ENCODE measurements around the gene DVL2. TPM values are rescaled to one million over a fixed set of nuclear protein-coding genes. Genes with fewer than 3 reads are reported as not detected.

The DVL2 gene
- total and polyA plus RNA-seq, 2 of the 13 experiments (the other 11 are each of a cell fraction or from before 2014, with no cell fraction given): 5.7 to 38.2 TPM

MicroRNAs encoded within 50 kb of the gene (microRNA counts, 767-probe panel; counts per million panel counts)
- microRNA hsa-miR-324-3p: not detected
- not detected for microRNA hsa-miR-324-5p

Small RNAs within 50 kb of the gene (microRNA-seq; reads per million reads assigned to microRNA genes)
- gene MIR324: 2,169 reads per million, percentile 94 among the genes with 10 or more reads in this experiment

Small RNAs within 50 kb of the gene (small RNA-seq; reads per million reads assigned to genes)
- 0 reads per million in 3 experiments for gene AC120057.4 (ENCODE audit: insufficient read depth in 2 of 3, insufficient read length in 3 of 3, low read depth in 2 of 3, low replicate concordance in 1 of 3)
- 8.1 to 1,213 (median 474) reads per million in 3 experiments for gene MIR324 (ENCODE audit: insufficient read depth in 2 of 3, insufficient read length in 3 of 3, low read depth in 2 of 3, low replicate concordance in 1 of 3)
- 0 reads per million in 3 experiments for gene RF00019 (ENCODE audit: insufficient read depth in 2 of 3, insufficient read length in 3 of 3, low read depth in 2 of 3, low replicate concordance in 1 of 3)

Other genes starting within 250 kb of the DVL2 start
Only the 30 nearest of the 36 such genes appear.
- 1.9 and 3.0 TPM in 2 replicates for gene SLC16A13, start 198.5 kb downstream of the DVL2 start, total RNA-seq (2016; rRNA removed; fragmentation: Illumina TruSeq; extraction: Trizol)
- 2.2 and 3.4 TPM in 2 replicates for gene SLC16A13, start 198.5 kb downstream of the DVL2 start, polyA plus RNA-seq (2011; rRNA removed)
- gene SLC16A11, start 190.4 kb downstream of the DVL2 start, total RNA-seq (2016; rRNA removed; fragmentation: Illumina TruSeq; extraction: Trizol): not detected in 2 replicates
- not detected in 2 replicates for gene SLC16A11, start 190.4 kb downstream of the DVL2 start, polyA plus RNA-seq (2011; rRNA removed)
- gene CLEC10A, start 154.3 kb downstream of the DVL2 start, total RNA-seq (2016; rRNA removed; fragmentation: Illumina TruSeq; extraction: Trizol): not detected in 2 replicates
- gene CLEC10A, start 154.3 kb downstream of the DVL2 start, polyA plus RNA-seq (2011; rRNA removed): 0.33 and 0.65 TPM in 2 replicates
- gene ASGR2, start 119.7 kb downstream of the DVL2 start, total RNA-seq (2016; rRNA removed; fragmentation: Illumina TruSeq; extraction: Trizol): 142 and 320 TPM in 2 replicates
- 754 and 762 TPM in 2 replicates for gene ASGR2, start 119.7 kb downstream of the DVL2 start, polyA plus RNA-seq (2011; rRNA removed)
- gene ASGR1, start 55.1 kb downstream of the DVL2 start, total RNA-seq (2016; rRNA removed; fragmentation: Illumina TruSeq; extraction: Trizol): 156 and 353 TPM in 2 replicates
- gene ASGR1, start 55.1 kb downstream of the DVL2 start, polyA plus RNA-seq (2011; rRNA removed): 796 and 885 TPM in 2 replicates
- 0.25 and 0.71 TPM in 2 replicates for gene DLG4, start 14.7 kb downstream of the DVL2 start, total RNA-seq (2016; rRNA removed; fragmentation: Illumina TruSeq; extraction: Trizol)
- gene DLG4, start 14.7 kb downstream of the DVL2 start, polyA plus RNA-seq (2011; rRNA removed): 3.9 and 4.3 TPM in 2 replicates
- 106 and 219 TPM in 2 replicates for gene ACADVL, start 14.6 kb downstream of the DVL2 start, total RNA-seq (2016; rRNA removed; fragmentation: Illumina TruSeq; extraction: Trizol)
- 412 and 521 TPM in 2 replicates for gene ACADVL, start 14.6 kb downstream of the DVL2 start, polyA plus RNA-seq (2011; rRNA removed)
- gene PHF23, start 4.9 kb upstream of the DVL2 start, total RNA-seq (2016; rRNA removed; fragmentation: Illumina TruSeq; extraction: Trizol): 33.2 and 37.5 TPM in 2 replicates
- gene PHF23, start 4.9 kb upstream of the DVL2 start, polyA plus RNA-seq (2011; rRNA removed): 27.6 and 30.9 TPM in 2 replicates
- 161 and 239 TPM in 2 replicates for gene GABARAP, start 7.9 kb upstream of the DVL2 start, total RNA-seq (2016; rRNA removed; fragmentation: Illumina TruSeq; extraction: Trizol)
- 274 and 310 TPM in 2 replicates for gene GABARAP, start 7.9 kb upstream of the DVL2 start, polyA plus RNA-seq (2011; rRNA removed)
- gene CTDNEP1, start 17.2 kb upstream of the DVL2 start, total RNA-seq (2016; rRNA removed; fragmentation: Illumina TruSeq; extraction: Trizol): 19.8 and 32.0 TPM in 2 replicates
- 118 and 126 TPM in 2 replicates for gene CTDNEP1, start 17.2 kb upstream of the DVL2 start, polyA plus RNA-seq (2011; rRNA removed)
- 68.0 and 69.8 TPM in 2 replicates for gene ELP5, start 17.7 kb upstream of the DVL2 start, total RNA-seq (2016; rRNA removed; fragmentation: Illumina TruSeq; extraction: Trizol)
- gene ELP5, start 17.7 kb upstream of the DVL2 start, polyA plus RNA-seq (2011; rRNA removed): 67.6 and 75.4 TPM in 2 replicates
- gene CLDN7, start 28.0 kb upstream of the DVL2 start, total RNA-seq (2016; rRNA removed; fragmentation: Illumina TruSeq; extraction: Trizol): not detected in 2 replicates
- not detected in 2 replicates for gene CLDN7, start 28.0 kb upstream of the DVL2 start, polyA plus RNA-seq (2011; rRNA removed)
- 2.6 and 5.8 TPM in 2 replicates for gene SLC2A4, start 47.2 kb upstream of the DVL2 start, total RNA-seq (2016; rRNA removed; fragmentation: Illumina TruSeq; extraction: Trizol)
- 4.9 and 6.3 TPM in 2 replicates for gene SLC2A4, start 47.2 kb upstream of the DVL2 start, polyA plus RNA-seq (2011; rRNA removed)
- 0.22 TPM in 1 of 2 replicates, not detected in the other for gene YBX2, start 60.1 kb upstream of the DVL2 start, total RNA-seq (2016; rRNA removed; fragmentation: Illumina TruSeq; extraction: Trizol)
- 0.12 TPM in 2 replicates for gene YBX2, start 60.1 kb upstream of the DVL2 start, polyA plus RNA-seq (2011; rRNA removed)
- 319 and 367 TPM in 2 replicates for gene EIF5A, start 73.1 kb upstream of the DVL2 start, total RNA-seq (2016; rRNA removed; fragmentation: Illumina TruSeq; extraction: Trizol)
- 280 and 337 TPM in 2 replicates for gene EIF5A, start 73.1 kb upstream of the DVL2 start, polyA plus RNA-seq (2011; rRNA removed)
- 43.8 and 58.0 TPM in 2 replicates for gene GPS2, start 80.8 kb upstream of the DVL2 start, total RNA-seq (2016; rRNA removed; fragmentation: Illumina TruSeq; extraction: Trizol)
- gene GPS2, start 80.8 kb upstream of the DVL2 start, polyA plus RNA-seq (2011; rRNA removed): 48.0 and 59.4 TPM in 2 replicates
- 6.7 and 15.7 TPM in 2 replicates for gene NEURL4, start 94.8 kb upstream of the DVL2 start, total RNA-seq (2016; rRNA removed; fragmentation: Illumina TruSeq; extraction: Trizol)
- gene NEURL4, start 94.8 kb upstream of the DVL2 start, polyA plus RNA-seq (2011; rRNA removed): 14.8 and 15.3 TPM in 2 replicates
- 1.3 TPM in 1 of 2 replicates, not detected in the other for gene ACAP1, start 102.0 kb upstream of the DVL2 start, total RNA-seq (2016; rRNA removed; fragmentation: Illumina TruSeq; extraction: Trizol)
- gene ACAP1, start 102.0 kb upstream of the DVL2 start, polyA plus RNA-seq (2011; rRNA removed): 2.5 and 3.1 TPM in 2 replicates
- 1.3 and 1.6 TPM in 2 replicates for gene KCTD11, start 117.6 kb upstream of the DVL2 start, total RNA-seq (2016; rRNA removed; fragmentation: Illumina TruSeq; extraction: Trizol)
- 2.6 and 3.1 TPM in 2 replicates for gene KCTD11, start 117.6 kb upstream of the DVL2 start, polyA plus RNA-seq (2011; rRNA removed)
- not detected in 2 replicates for gene TMEM95, start 120.6 kb upstream of the DVL2 start, total RNA-seq (2016; rRNA removed; fragmentation: Illumina TruSeq; extraction: Trizol)
- not detected in 2 replicates for gene TMEM95, start 120.6 kb upstream of the DVL2 start, polyA plus RNA-seq (2011; rRNA removed)
- gene TNK1, start 146.6 kb upstream of the DVL2 start, total RNA-seq (2016; rRNA removed; fragmentation: Illumina TruSeq; extraction: Trizol): 1.7 and 2.0 TPM in 2 replicates
- gene TNK1, start 146.6 kb upstream of the DVL2 start, polyA plus RNA-seq (2011; rRNA removed): 3.5 and 3.7 TPM in 2 replicates
- 5.6 and 6.0 TPM in 2 replicates for gene PLSCR3, start 160.0 kb upstream of the DVL2 start, total RNA-seq (2016; rRNA removed; fragmentation: Illumina TruSeq; extraction: Trizol)
- 6.1 and 6.2 TPM in 2 replicates for gene PLSCR3, start 160.0 kb upstream of the DVL2 start, polyA plus RNA-seq (2011; rRNA removed)
- gene TMEM256, start 169.6 kb upstream of the DVL2 start, total RNA-seq (2016; rRNA removed; fragmentation: Illumina TruSeq; extraction: Trizol): 231 and 246 TPM in 2 replicates
- gene TMEM256, start 169.6 kb upstream of the DVL2 start, polyA plus RNA-seq (2011; rRNA removed): 240 and 252 TPM in 2 replicates
- 1.4 and 1.9 TPM in 2 replicates for gene NLGN2, start 173.3 kb upstream of the DVL2 start, total RNA-seq (2016; rRNA removed; fragmentation: Illumina TruSeq; extraction: Trizol)
- gene NLGN2, start 173.3 kb upstream of the DVL2 start, polyA plus RNA-seq (2011; rRNA removed): 11.0 and 15.1 TPM in 2 replicates
- not detected in 2 replicates for gene SPEM1, start 185.8 kb upstream of the DVL2 start, total RNA-seq (2016; rRNA removed; fragmentation: Illumina TruSeq; extraction: Trizol)
- gene SPEM1, start 185.8 kb upstream of the DVL2 start, polyA plus RNA-seq (2011; rRNA removed): not detected in 2 replicates
- gene SPEM2, start 191.1 kb upstream of the DVL2 start, total RNA-seq (2016; rRNA removed; fragmentation: Illumina TruSeq; extraction: Trizol): not detected in 2 replicates
- not detected in 2 replicates for gene SPEM2, start 191.1 kb upstream of the DVL2 start, polyA plus RNA-seq (2011; rRNA removed)
- gene SPEM3, start 194.3 kb upstream of the DVL2 start, total RNA-seq (2016; rRNA removed; fragmentation: Illumina TruSeq; extraction: Trizol): not detected in 2 replicates
- gene SPEM3, start 194.3 kb upstream of the DVL2 start, polyA plus RNA-seq (2011; rRNA removed): not detected in 2 replicates
- 2.0 and 3.1 TPM in 2 replicates for gene TMEM102, start 200.9 kb upstream of the DVL2 start, total RNA-seq (2016; rRNA removed; fragmentation: Illumina TruSeq; extraction: Trizol)
- gene TMEM102, start 200.9 kb upstream of the DVL2 start, polyA plus RNA-seq (2011; rRNA removed): 1.6 and 2.8 TPM in 2 replicates
- 0.20 and 0.55 TPM in 2 replicates for gene FGF11, start 205.0 kb upstream of the DVL2 start, total RNA-seq (2016; rRNA removed; fragmentation: Illumina TruSeq; extraction: Trizol)
- 7.0 and 7.6 TPM in 2 replicates for gene FGF11, start 205.0 kb upstream of the DVL2 start, polyA plus RNA-seq (2011; rRNA removed)
- gene CHRNB1, start 210.5 kb upstream of the DVL2 start, total RNA-seq (2016; rRNA removed; fragmentation: Illumina TruSeq; extraction: Trizol): 3.6 and 5.4 TPM in 2 replicates
- 33.7 and 39.6 TPM in 2 replicates for gene CHRNB1, start 210.5 kb upstream of the DVL2 start, polyA plus RNA-seq (2011; rRNA removed)

Data from HepG2 (cell line).